MG63 (cell line): ENCODE results near the gene ZNF367. TPM values are rescaled to one million over a fixed set of nuclear protein-coding genes. Genes with fewer than 3 reads are reported as not detected.
A peak's percentile ranks its signal among the peaks of the same experiment; 100 is the strongest.
"Not testable (repeated sequence)": the region's sequence is repeated elsewhere in the genome, so short reads cannot be mapped to it uniquely, and the experiment has no call there.

Source experiments
- DNase-seq: peaks from one replicate; pipeline ENCODE4 v3.0.0-alpha.2; 2020
- H3K27me3 ChIP-seq: fragments of 250-450 bp; sonication (Bioruptor Pico); 2 replicates; pipeline ENCODE4 v1.5.1; 2020; ENCODE audit warnings: mild to moderate bottlenecking, moderate library complexity
- H3K36me3 ChIP-seq: fragments of 250-450 bp; sonication (Bioruptor Pico); 2 replicates; pipeline ENCODE4 v1.5.1; 2020; ENCODE audit warnings: mild to moderate bottlenecking, moderate library complexity
- H3K4me3 ChIP-seq: fragments of 250-450 bp; sonication (Bioruptor Pico); 2 replicates; pipeline ENCODE4 v1.5.1; 2020; ENCODE audit warnings: mild to moderate bottlenecking, moderate library complexity
- H3K9me3 ChIP-seq: fragments of 250-450 bp; sonication (Bioruptor Pico); 2 replicates; pipeline ENCODE4 v1.5.1; 2020; ENCODE audit warnings: mild to moderate bottlenecking, moderate library complexity
- total RNA-seq: library from RNA; depleted of rRNA; stranded (reverse); fragments of >200 nt; shearing (Covaris generic); gene quantifications from 2 replicates; pipeline ENCODE4 v1.2.3, GENCODE V29; 2014; ENCODE audit warnings: low replicate concordance

Gene ZNF367
- total RNA-seq, 1 experiment from 2014 or later = 25.8 TPM

GRCh38 chr9:96388144-96388543 lies 30.0 kb downstream of the ZNF367 start:
- no peaks in the 10 kb centered on the region for H3K27me3 ChIP-seq
- H3K9me3 ChIP-seq = no peaks in the 10 kb centered on the region
- H3K36me3 ChIP-seq = peaks cover 67% of the 10 kb centered on the region
- DNase-seq = no peak
- no peak overlapping the region for H3K4me3 ChIP-seq

GRCh38 chr9:96386157-96386556 lies 32.0 kb downstream of the ZNF367 start:
- H3K9me3 ChIP-seq = no peaks in the 10 kb centered on the region; the same call in 1 of the 2 replicates
- no peak for DNase-seq
- no peaks in the 10 kb centered on the region for H3K27me3 ChIP-seq
- peaks cover 53% of the 10 kb centered on the region for H3K36me3 ChIP-seq
- no peak overlapping the region for H3K4me3 ChIP-seq

GRCh38 chr9:96383165-96383942 lies 34.8 kb downstream of the ZNF367 start, which contains the start of gene SLC35D2:
Gene SLC35D2 (minus strand): TSS chr9:96383711. CDS start chr9:96383634, 77 bp downstream.
- peaks cover 33% of the 10 kb centered on the region for H3K36me3 ChIP-seq
- H3K9me3 ChIP-seq = no peaks in the 10 kb centered on the region; the same call in 1 of the 2 replicates
- peak within 1 kb of the TSS; percentile 52 for H3K4me3 ChIP-seq
- H3K27me3 ChIP-seq = no peaks in the 10 kb centered on the region
- peak; percentile 77 for DNase-seq

DNA sequence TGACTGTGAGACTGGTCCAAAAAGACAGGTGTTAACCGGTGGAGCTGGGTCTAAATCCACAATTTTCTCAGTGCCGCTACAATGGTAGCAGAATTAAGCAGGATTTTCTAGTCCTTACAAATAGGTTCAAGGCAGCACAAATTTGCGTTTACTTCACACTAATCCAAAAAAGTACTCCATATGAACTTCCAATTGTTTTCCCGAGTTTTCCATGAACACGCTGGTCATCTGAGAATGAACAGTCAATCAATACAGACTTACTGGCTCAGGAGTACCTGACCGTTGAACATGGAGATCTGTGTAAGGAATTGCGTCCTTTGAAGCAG lies 35.4 kb downstream of the ZNF367 start:
- Histone ChIP-seq H3K27me3 (no peaks in the 10 kb centered on the region), H3K9me3 (no peaks in the 10 kb centered on the region; the same call in 1 of the 2 replicates), H3K4me3 (peak overlapping the region; percentile 52), H3K36me3 (peaks cover 27% of the 10 kb centered on the region)
- DNase-seq = no peak

GRCh38 chr9:96382175-96382574 lies 36.0 kb downstream of the ZNF367 start:
- Histone ChIP-seq H3K4me3 (no peak overlapping the region), H3K36me3 (peaks cover 21% of the 10 kb centered on the region), H3K9me3 (no peaks in the 10 kb centered on the region; the same call in 1 of the 2 replicates), H3K27me3 (no peaks in the 10 kb centered on the region)
- peak; percentile 28 for DNase-seq

DNA sequence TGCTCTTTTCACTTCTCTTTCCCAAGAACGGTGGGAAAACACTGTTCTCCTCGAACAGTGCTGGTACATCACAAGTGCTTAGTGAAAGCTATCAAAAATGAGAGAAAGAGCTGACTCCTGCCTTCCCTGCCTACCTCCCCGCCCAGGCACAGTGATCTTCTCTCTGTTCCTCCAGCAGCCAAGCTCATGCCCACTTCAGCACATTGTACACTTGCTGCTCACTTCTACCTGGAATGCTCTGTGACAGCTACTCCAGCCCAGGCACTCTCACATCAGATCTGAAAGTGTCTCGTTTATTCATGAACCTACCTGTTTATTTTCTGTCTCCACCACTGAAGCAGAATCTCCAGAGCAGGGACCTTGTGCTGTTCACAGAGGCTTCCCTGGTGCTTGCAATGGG lies 36.5 kb downstream of the ZNF367 start:
- H3K27me3 ChIP-seq = no peaks in the 10 kb centered on the region
- peaks cover 16% of the 10 kb centered on the region for H3K36me3 ChIP-seq
- DNase-seq = no peak
- H3K4me3 ChIP-seq = no peak overlapping the region
- no peaks in the 10 kb centered on the region; the same call in 1 of the 2 replicates for H3K9me3 ChIP-seq

- H3K27me3 ChIP-seq = no peaks in the 10 kb centered on the region
- no peak overlapping the region for H3K4me3 ChIP-seq
- DNase-seq = no peak
- H3K9me3 ChIP-seq = no peaks in the 10 kb centered on the region; the same call in 1 of the 2 replicates
- peaks cover 11% of the 10 kb centered on the region for H3K36me3 ChIP-seq
Measured at GRCh38 chr9:96381125-96381524, 37.0 kb downstream of the ZNF367 start.

GRCh38 chr9:96379461-96379860 lies 38.7 kb downstream of the ZNF367 start:
- Histone ChIP-seq H3K36me3 (peaks cover 3% of the 10 kb centered on the region; the same call in 1 of the 2 replicates), H3K4me3 (no peak overlapping the region), H3K27me3 (no peaks in the 10 kb centered on the region), H3K9me3 (no peaks in the 10 kb centered on the region; the same call in 1 of the 2 replicates)
- DNase-seq = no peak

DNA sequence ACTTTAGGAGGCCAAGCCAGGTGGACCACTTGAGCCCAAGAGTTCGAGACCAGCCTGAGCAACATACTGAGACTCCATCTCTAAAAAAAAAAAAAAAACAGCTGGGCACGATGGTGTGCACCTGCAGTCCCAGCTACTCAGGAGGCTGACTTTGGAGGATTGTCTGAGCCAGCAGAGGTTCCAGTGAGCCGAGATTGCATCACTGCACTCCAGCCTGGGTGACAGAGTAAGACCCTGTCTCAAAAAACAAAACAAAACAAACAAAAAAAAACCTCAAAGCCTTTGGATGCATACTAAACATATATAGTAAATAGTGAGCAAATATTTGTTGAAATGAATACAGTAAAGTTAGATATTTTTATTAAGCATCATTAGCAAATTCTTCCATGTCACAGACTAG lies 40.0 kb downstream of the ZNF367 start:
- Histone ChIP-seq H3K9me3 (no peaks in the 10 kb centered on the region; the same call in 1 of the 2 replicates), H3K36me3 (peaks cover 3% of the 10 kb centered on the region; the same call in 1 of the 2 replicates), H3K27me3 (no peaks in the 10 kb centered on the region), H3K4me3 (no peak overlapping the region)
- no peak for DNase-seq

DNA sequence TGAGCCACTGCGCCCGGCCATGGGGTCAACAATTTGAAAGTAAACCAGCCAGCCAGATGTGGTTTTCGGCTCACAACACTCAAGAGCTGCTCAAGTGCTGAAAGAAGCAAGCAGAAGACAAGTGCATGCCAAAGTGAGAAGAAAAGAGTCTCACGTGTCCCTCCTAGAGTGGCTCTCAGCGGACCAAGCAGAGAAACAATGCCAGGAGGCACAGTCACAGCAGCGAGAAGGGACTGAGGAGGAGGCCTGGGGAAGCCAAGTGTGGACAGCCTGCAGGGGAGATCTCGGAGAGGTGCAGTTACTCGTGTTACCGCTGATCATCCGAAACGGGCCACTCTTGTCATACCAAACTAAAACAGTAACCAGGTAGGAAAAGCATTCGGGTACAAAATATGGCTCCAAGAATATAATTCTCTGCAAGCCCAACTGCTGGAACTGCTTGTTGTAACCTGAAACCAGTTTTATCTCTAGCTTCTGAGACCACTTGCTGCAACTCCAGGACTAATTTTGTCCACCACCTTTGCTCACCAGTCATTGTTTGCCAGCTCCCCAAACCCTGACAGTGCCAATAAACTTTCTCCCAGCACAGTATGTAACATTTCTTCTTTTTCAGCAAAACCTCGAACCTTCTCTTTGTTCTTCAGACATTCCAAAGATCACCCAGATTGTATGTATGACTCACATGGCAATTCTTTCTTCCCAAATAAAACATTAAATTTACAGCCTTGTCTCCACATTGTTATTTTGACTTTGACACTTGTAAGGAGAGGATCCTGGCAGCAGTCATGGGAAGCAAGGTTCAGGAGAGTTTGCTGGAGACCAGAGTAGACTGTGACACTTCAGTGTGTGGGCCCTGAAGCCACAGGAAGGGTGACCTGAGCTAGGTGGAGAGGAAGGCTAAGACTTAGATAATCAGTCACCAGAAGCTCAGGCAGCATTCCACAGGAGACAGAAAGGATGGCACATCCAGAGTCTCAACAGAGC lies 41.0 kb downstream of the ZNF367 start:
- peaks cover 3% of the 10 kb centered on the region; the same call in 1 of the 2 replicates for H3K36me3 ChIP-seq
- H3K9me3 ChIP-seq = no peaks in the 10 kb centered on the region; the same call in 1 of the 2 replicates
- H3K4me3 ChIP-seq = no peak overlapping the region
- DNase-seq = peak; percentile 32
- no peaks in the 10 kb centered on the region for H3K27me3 ChIP-seq

DNA sequence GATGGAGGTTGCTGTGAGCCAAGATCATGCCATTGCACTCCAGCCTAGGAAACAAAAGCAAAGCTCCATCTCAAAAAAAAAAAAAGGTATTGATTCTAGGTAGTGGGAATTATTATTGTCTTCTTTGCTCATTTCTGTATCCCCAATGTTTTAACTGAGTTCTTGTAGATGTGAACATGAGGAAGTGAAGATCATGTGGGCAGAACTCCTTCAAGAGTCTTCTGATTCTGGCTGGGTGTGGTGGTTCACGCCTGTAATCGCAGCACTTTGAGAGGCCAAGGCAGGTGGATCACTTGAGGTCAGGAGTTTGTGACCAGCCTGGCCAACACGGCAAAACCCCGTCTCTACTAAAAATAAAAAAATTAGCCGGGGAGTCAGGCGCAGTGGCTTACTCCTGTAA lies 42.7 kb downstream of the ZNF367 start:
- DNase-seq, H3K36me3 ChIP-seq, H3K9me3 ChIP-seq, H3K27me3 ChIP-seq, H3K4me3 ChIP-seq: not testable (repeated sequence)

DNA sequence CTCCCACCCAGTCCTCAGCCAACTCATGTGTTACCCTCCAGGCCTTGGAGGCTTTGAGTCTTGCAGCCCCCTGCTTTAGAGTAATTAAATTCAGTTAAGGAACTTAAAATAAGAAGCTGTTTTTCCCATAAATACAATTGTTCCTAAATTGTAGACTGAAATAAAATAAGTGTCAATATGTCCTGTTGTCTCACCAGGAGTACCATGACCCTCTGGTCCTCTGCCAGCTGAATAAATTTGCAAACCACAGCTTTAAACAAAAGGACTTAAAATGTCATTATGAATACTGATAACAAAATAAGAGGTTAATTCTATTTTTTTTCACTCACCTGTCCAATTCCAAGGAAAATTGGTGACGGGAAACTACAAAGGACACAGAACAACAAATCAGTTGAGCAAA lies 50.2 kb downstream of the ZNF367 start:
- peaks cover 8% of the 10 kb centered on the region for H3K36me3 ChIP-seq
- no peak overlapping the region for H3K4me3 ChIP-seq
- no peak for DNase-seq
- H3K9me3 ChIP-seq = no peaks in the 10 kb centered on the region
- H3K27me3 ChIP-seq = no peaks in the 10 kb centered on the region

- peaks cover 8% of the 10 kb centered on the region for H3K36me3 ChIP-seq
- H3K27me3 ChIP-seq = no peaks in the 10 kb centered on the region
- no peaks in the 10 kb centered on the region for H3K9me3 ChIP-seq
- no peak overlapping the region for H3K4me3 ChIP-seq
- no peak for DNase-seq
Measured at GRCh38 chr9:96363175-96363967, 54.8 kb downstream of the ZNF367 start.

DNA sequence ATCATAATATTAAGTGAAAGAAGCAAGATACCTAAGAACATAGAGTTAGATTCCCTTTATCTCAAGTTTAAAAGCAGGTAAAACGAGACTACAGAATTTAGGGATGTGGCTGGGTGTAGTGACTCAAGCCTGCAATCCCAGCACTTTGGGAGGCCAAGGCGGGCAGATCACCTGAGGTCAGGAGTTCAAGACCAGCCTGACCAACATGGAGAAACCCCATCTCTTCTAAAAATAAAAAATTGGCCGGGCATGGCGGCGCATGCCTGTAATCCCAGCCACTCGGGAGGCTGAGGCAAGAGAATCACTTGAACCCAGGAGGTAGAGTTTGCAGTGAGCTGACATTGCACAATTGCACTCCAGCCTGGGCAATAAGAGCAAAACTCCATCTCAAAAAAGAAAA lies 56.1 kb downstream of the ZNF367 start:
- not testable (repeated sequence) for DNase-seq, H3K4me3 ChIP-seq, H3K27me3 ChIP-seq, H3K36me3 ChIP-seq, H3K9me3 ChIP-seq

DNA sequence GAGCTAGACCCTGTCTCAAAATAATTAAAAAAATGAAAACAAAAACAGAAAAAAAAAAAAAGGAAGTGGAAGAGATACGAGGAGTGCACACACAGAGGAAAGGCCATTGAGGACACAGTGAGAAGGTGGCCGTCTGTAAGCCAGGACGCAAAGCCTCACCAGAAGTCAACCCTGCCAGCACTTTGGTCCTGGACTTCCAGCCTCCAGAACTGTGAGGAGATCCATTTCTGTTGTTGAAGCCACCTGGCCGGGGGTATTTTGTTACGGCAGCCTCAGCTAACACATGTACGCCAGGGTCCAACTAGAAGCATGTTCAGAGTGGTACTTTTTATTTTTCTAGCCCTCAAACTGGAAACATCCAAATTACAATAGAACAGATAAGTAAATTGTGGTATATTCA lies 56.5 kb downstream of the ZNF367 start:
- no peaks in the 10 kb centered on the region for H3K27me3 ChIP-seq
- H3K9me3 ChIP-seq = no peaks in the 10 kb centered on the region
- H3K36me3 ChIP-seq = peaks cover 8% of the 10 kb centered on the region
- no peak overlapping the region for H3K4me3 ChIP-seq
- DNase-seq = no peak

DNA sequence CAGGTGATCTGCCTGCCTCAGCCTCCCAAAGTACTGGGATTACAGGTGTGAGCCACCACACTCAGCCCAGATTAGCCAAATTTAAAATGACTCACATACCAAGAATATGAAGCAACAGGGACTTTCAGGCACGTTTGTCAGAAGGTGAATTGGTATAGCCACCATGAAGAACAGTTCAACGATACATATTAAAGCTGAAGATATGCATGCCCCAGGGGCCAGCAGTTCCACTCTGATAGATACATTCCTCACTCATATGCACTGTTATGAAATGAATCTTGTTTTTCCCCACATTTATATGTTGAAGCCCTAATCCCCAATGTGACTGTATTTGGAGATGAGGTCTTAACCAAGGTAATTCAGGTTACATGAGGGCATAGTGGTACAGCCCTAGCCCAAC lies 57.2 kb downstream of the ZNF367 start:
- no peak for DNase-seq
- Histone ChIP-seq H3K36me3 (peaks cover 8% of the 10 kb centered on the region), H3K27me3 (no peaks in the 10 kb centered on the region), H3K4me3 (no peak overlapping the region), H3K9me3 (no peaks in the 10 kb centered on the region)
